ENCODE results near the gene EXD3. TPM values are rescaled to one million over a fixed set of nuclear protein-coding genes. Genes with fewer than 3 reads are reported as not detected.

EXD3 gene
- total RNA-seq, 6 experiments from 2014 or later, result 6.4 to 10.6 (median 8.7) TPM

DNA sequence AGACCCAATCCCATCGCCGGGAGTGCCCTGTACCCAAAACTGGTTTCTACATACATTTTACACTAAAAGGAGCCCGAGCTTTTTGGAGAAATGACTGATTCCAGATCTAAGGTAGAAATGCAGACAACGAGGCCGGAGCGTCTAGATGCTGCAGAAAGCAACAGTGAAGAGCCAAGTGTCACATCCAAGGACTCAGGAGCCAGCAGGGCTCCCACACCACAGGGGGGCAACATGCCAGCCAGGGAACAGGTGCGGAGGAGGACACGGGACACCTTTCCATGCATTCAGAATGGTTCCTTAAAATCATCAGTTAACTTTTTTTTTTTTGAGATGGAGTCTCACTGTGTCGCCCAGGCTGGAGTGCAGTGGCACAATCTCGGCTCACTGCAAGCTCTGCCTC is 97.8 kb downstream of the EXD3 start:
- peaks cover 3% of the 10 kb centered on the region; the same call in 1 of the 2 replicates for H3K36me3 Mint-ChIP-seq (ENCODE audit: low read depth)
- no peaks in the 10 kb centered on the region for H3K4me1 Mint-ChIP-seq (ENCODE audit: low read depth)
- peaks cover 4% of the 10 kb centered on the region; the same call in 1 of the 2 replicates for H3K27me3 Mint-ChIP-seq (ENCODE audit: insufficient read depth)
- H3K27ac Mint-ChIP-seq, result no peak overlapping the region
- TF ChIP-seq, protein P1, sequence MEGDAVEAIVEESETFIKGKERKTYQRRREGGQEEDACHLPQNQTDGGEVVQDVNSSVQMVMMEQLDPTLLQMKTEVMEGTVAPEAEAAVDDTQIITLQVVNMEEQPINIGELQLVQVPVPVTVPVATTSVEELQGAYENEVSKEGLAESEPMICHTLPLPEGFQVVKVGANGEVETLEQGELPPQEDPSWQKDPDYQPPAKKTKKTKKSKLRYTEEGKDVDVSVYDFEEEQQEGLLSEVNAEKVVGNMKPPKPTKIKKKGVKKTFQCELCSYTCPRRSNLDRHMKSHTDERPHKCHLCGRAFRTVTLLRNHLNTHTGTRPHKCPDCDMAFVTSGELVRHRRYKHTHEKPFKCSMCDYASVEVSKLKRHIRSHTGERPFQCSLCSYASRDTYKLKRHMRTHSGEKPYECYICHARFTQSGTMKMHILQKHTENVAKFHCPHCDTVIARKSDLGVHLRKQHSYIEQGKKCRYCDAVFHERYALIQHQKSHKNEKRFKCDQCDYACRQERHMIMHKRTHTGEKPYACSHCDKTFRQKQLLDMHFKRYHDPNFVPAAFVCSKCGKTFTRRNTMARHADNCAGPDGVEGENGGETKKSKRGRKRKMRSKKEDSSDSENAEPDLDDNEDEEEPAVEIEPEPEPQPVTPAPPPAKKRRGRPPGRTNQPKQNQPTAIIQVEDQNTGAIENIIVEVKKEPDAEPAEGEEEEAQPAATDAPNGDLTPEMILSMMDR (IDR thresholded peaks at IDR 0.05), result no peak
- peaks cover 15% of the 10 kb centered on the region for H3K9me3 Mint-ChIP-seq
- no peak overlapping the region for H3K4me3 Mint-ChIP-seq
- DNase-seq, result no peak

DNA sequence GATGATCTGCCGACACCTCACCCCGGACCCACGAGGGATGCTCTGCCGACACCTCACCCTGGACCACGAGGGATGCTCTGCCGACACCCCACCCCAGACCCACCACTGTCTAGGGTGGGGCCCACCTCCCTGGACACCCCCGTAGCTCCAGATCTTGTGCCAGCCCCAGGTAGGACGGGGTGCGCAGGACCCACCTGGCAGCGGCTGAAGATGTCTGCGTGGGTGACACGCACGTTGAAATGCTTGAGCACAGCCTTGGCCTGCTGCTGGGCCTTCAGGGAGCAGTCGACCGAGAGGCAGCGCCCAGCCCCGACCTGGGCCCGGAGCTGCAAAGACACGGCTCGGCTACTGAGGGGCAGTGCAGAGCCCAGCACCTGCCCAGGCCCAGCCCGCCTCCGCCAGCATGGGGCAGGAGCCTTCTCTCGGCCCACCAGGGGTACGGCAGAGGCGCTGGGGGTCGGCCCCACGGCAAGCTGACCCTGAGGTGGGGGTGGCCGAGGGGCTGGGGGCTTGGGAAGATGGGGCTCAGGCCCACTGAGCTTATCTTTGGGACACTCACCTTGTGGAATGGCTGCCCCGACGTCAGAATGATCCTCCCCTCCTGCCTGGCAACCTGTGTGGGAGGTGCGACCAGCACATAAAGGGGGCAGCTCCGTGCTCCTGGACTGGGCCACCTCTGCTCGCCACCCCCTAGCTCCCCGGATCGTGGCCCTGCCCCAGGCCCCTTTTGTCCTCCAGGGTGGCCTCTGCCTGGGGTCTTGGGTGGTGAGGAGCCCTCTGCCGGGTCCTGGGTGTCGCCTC is 99.2 kb downstream of the EXD3 start:
- Mint-ChIP-seq H3K9me3 (peaks cover 11% of the 10 kb centered on the region), H3K4me1 (ENCODE audit: low read depth) (no peaks in the 10 kb centered on the region), H3K27me3 (ENCODE audit: insufficient read depth) (peaks cover 4% of the 10 kb centered on the region; the same call in 1 of the 2 replicates), H3K36me3 (ENCODE audit: low read depth) (no peaks in the 10 kb centered on the region), H3K4me3 (no peak overlapping the region), H3K27ac (no peak overlapping the region)
- DNase-seq, result no peak
- TF ChIP-seq, protein P1 (IDR thresholded peaks at IDR 0.05), result no peak

DNA sequence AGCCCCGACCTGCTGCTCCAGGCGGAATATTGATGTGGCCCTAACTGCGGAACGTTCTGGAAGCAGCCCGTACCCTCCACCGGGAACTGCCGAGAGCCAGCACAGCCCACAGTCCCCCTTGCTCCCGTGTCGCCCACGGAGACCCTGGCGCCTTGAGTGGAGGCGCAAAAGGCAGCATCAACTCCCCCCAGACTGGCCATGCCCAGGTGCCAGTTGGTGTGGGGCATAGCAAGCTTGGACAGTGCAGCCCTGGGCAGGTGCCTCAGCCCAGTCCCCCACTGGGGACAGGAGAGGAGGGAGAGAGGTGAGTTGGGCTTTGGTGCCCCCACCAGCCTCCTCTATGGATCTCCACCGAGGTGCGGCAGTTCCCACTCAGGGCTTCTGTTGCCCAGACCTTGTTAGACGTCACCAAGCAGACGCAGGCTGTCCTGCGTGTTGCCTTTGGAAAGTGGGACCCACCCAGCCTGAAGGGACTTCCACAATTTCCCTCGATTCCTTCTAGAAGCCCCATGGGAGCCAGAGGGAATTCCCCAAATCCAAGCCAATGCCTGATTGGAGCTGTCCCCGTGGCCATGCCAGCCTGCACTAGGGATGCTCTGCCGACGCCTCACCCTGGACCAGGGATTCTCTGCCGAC is 101.1 kb downstream of the EXD3 start:
- TF ChIP-seq, protein P1 (IDR thresholded peaks at IDR 0.05), result no peak
- H3K27ac Mint-ChIP-seq, result no peak overlapping the region
- H3K36me3 Mint-ChIP-seq (ENCODE audit: low read depth), result no peaks in the 10 kb centered on the region
- no peak for DNase-seq
- peaks cover 5% of the 10 kb centered on the region for H3K9me3 Mint-ChIP-seq
- no peak overlapping the region for H3K4me3 Mint-ChIP-seq
- H3K4me1 Mint-ChIP-seq (ENCODE audit: low read depth), result no peaks in the 10 kb centered on the region
- no peaks in the 10 kb centered on the region for H3K27me3 Mint-ChIP-seq (ENCODE audit: insufficient read depth)

DNA sequence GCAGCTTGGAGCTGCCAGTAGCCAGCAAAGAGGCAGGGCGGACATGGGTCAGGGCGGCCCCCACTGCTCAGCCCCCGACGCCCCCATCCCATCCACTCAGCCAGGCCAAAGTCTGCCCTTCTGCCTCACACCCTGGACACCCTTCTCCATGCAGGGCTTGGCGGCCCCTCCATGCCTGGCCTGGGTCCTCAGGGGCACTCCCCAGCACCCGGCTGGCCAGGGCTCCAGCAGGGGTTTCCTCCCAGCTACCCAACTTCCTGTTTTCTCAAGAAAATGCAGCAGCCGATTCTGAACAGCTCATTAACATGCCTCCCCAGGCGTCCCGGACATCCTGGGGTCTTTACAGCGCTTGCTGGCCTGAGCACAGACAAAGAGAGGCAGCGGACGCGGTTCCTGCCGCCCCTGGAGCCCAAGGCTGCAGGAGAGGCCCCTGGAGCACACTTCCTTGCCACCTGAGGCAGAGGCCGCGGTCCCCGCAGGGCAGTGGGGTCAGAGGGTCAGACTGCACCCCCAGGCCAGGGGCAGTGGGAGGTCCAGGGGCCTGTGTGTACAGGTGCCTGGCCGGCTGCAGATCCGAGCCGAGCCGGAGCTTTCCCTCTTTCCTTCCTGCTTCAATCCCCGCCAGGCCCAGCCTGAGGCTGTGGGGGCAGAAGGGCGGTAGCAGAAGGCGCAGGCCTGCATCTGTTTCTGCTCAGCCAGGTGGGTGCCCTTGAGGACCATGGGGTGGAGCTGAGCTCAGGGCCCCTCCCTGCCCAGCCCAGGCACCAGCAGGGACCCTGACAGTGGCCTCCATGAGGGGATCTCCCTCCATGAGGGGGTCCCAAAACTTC is 102.2 kb downstream of the EXD3 start:
- Mint-ChIP-seq H3K36me3 (ENCODE audit: low read depth) (no peaks in the 10 kb centered on the region), H3K27ac (no peak overlapping the region), H3K4me3 (no peak overlapping the region), H3K9me3 (peaks cover 5% of the 10 kb centered on the region), H3K4me1 (ENCODE audit: low read depth) (no peaks in the 10 kb centered on the region), H3K27me3 (ENCODE audit: insufficient read depth) (no peaks in the 10 kb centered on the region)
- TF ChIP-seq, protein P1 (IDR thresholded peaks at IDR 0.05), result no peak
- DNase-seq, result no peak

DNA sequence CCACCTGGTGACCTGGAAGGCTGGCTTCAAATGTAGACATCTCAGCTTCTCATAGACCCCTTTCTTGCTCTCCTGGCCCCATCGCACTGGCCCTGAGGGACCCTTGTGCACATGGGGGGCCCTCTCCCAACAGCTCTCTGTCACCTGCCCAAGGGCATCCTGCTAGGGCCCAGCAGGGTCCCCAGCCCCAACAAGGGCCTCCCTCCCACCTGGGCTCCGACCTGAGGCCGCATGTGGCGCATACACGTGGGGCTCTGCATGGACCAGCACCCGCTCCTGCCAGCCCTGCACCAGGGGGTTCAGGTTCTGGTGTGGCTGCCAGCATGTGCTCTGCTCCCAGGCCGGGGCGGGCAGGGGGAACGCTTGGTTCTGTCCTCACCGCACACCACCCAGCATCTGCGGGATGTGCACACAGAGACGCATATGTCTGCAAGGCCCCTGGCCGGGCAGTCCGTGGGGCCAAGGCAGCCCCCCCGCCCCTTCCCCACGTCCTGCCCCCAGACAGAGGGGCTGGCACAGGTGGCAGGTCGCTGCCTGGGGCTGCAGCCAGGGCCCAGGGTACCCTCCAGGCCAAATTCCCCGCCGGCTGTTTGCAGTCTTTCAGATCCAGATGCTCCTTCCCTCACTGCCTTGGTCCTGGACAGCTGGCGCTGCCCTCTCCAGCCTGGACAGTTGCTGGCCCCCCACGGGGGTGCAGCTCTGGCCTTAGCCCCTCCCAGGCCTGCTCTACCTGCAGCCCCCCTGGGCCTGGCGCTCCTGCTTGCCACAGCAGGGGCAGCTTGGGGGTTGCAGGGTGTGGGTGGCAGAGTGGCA is 103.0 kb downstream of the EXD3 start:
- no peak overlapping the region for H3K27ac Mint-ChIP-seq
- H3K4me1 Mint-ChIP-seq (ENCODE audit: low read depth), result no peaks in the 10 kb centered on the region
- no peak for DNase-seq
- H3K27me3 Mint-ChIP-seq (ENCODE audit: insufficient read depth), result no peaks in the 10 kb centered on the region
- no peaks in the 10 kb centered on the region for H3K36me3 Mint-ChIP-seq (ENCODE audit: low read depth)
- H3K4me3 Mint-ChIP-seq, result no peak overlapping the region
- TF ChIP-seq, protein P1 (IDR thresholded peaks at IDR 0.05), result no peak
- peaks cover 5% of the 10 kb centered on the region for H3K9me3 Mint-ChIP-seq
